K562 (cell line): ENCODE results near the gene MYO18B. TPM values are rescaled to one million over a fixed set of nuclear protein-coding genes. Genes with fewer than 3 reads are reported as not detected.

Source experiments
- ATF1 ChIP-seq, 2 experiments: fragments of 450-650 bp in 1 of 2; IDR thresholded peaks; 2 replicates each; pipeline ENCODE4 v1.6.1; 2016; ENCODE audit warnings: missing compliant biosample characterization in 1 of 2, missing genetic modification characterization in 1 of 2
- CBX5 ChIP-seq: IDR thresholded peaks from 2 replicates; pipeline ENCODE4 v1.6.1; 2014; ENCODE audit warnings: low read depth, borderline replicate concordance
- CHD4 ChIP-seq: fragments of 200-600 bp; sonication (generic); IDR thresholded peaks from 3 replicates; pipeline ENCODE4 v1.6.1; 2012; ENCODE audit warnings: low read depth, mild to moderate bottlenecking, mixed read lengths, low read length, inconsistent platforms; ENCODE audit not compliant: insufficient read depth, insufficient replicate concordance, poor library complexity, severe bottlenecking
- DPF2 ChIP-seq: fragments of 450-650 bp; IDR thresholded peaks from 2 replicates; pipeline ENCODE4 v1.6.1; 2016
- EP400 ChIP-seq: fragments of 450-650 bp; IDR thresholded peaks from 2 replicates; pipeline ENCODE4 v1.6.1; 2017; ENCODE audit warnings: antibody characterized with exemption, mild to moderate bottlenecking, moderate library complexity
- MTA2 ChIP-seq: fragments of 450-650 bp; IDR thresholded peaks from 2 replicates; pipeline ENCODE4 v1.6.1; 2016; ENCODE audit warnings: low read depth
- MTF1 ChIP-seq: fragments of 250-450 bp; sonication (Bioruptor Pico); IDR thresholded peaks from 2 replicates; pipeline ENCODE4 v1.9.0; 2021; ENCODE audit warnings: moderate library complexity, mild to moderate bottlenecking, inconsistent platforms, borderline replicate concordance
- NUFIP1 ChIP-seq: fragments of 450-650 bp; IDR thresholded peaks from 2 replicates; pipeline ENCODE4 v1.6.1; 2018; ENCODE audit not compliant: partially characterized antibody
- RCOR1 ChIP-seq, 2 experiments: IDR thresholded peaks; 2 replicates each; pipeline ENCODE4 v1.6.1; 2012; ENCODE audit warnings: low read depth in 2 of 2, low read length in 2 of 2, borderline replicate concordance in 1 of 2, improper control_type of control experiment in 1 of 2
- SIRT6 ChIP-seq: IDR thresholded peaks from one replicate; pipeline ENCODE4 v1.6.1; 2012; ENCODE audit warnings: low read depth, mild to moderate bottlenecking, control low read depth, inconsistent platforms, low read length, moderate library complexity
- SMARCC2 ChIP-seq: fragments of 450-650 bp; IDR thresholded peaks from 2 replicates; pipeline ENCODE4 v1.6.1; 2017; ENCODE audit warnings: antibody characterized with exemption, moderate library complexity, mild to moderate bottlenecking, low read depth
- ZNF311 ChIP-seq: fragments of 250-450 bp; sonication (Bioruptor Pico); IDR thresholded peaks from 2 replicates; pipeline ENCODE4 v1.4.0; 2020; ENCODE audit warnings: mild to moderate bottlenecking, moderate library complexity
- ZNF717 ChIP-seq: fragments of 250-450 bp; sonication (Bioruptor Pico); IDR thresholded peaks from 2 replicates; pipeline ENCODE4 v1.5.0; 2021
- ZNF830 ChIP-seq: fragments of 250-450 bp; sonication (Bioruptor Pico); IDR thresholded peaks from 2 replicates; pipeline ENCODE4 v1.5.0; 2021; ENCODE audit warnings: mild to moderate bottlenecking
- polyA plus RNA-seq, 8 experiments: library from polyadenylated mRNA; depleted of rRNA in 4 of 8; stranded (reverse) in 5 of 8; unstranded in 3 of 8; fragments of >200 nt; fragmentation: Nextera tagmentation in 2 of 8; fragmentation: Illumina TruSeq in 1 of 8; extraction: Ambion mirVana in 2 of 8; extraction: Trizol in 1 of 8; gene quantifications; 2 replicates each; pipeline versions ENCODE4 v1.2.1 to v1.2.3, GENCODE V29; 2011 to 2014; ENCODE audit warnings: inconsistent platforms in 1 of 8, missing spikeins in 1 of 8
- total RNA-seq, 7 experiments: library from RNA; depleted of rRNA in 6 of 7; stranded (reverse); fragments of >200 nt in 6 of 7; fragmentation: Illumina TruSeq in 2 of 7; extraction: Trizol in 2 of 7; gene quantifications; 2 replicates each; pipeline versions ENCODE4 v1.2.1 to v1.2.3, GENCODE V29; 2011 to 2021; ENCODE audit warnings: low replicate concordance in 1 of 7
- TF ChIP-seq, protein P1 (sequence below): sonication (generic); formaldehyde crosslinking; IDR thresholded peaks from 2 replicates; pipeline ENCODE4 v1.8.0; 2023; ENCODE audit warnings: mild to moderate bottlenecking, missing genetic modification reagents
- TF ChIP-seq, protein P2 (sequence below): fragments of 450-650 bp; IDR thresholded peaks from 2 replicates; pipeline ENCODE4 v1.6.1; 2016; ENCODE audit warnings: low read depth, mild to moderate bottlenecking, moderate library complexity
- TF ChIP-seq, protein P3 (sequence below): sonication (generic); formaldehyde crosslinking; IDR thresholded peaks from 2 replicates; pipeline ENCODE4 v1.8.0; 2022; ENCODE audit warnings: missing genetic modification reagents, mild to moderate bottlenecking, borderline replicate concordance
- TF ChIP-seq, protein P4 (sequence below): fragments of 450-650 bp; formaldehyde crosslinking; IDR thresholded peaks from 2 replicates; pipeline ENCODE4 v1.4.0; 2022; ENCODE audit warnings: mild to moderate bottlenecking, moderate library complexity

The MYO18B gene
- total and polyA plus RNA-seq, 9 of the 15 experiments (the other 6 are each of a cell fraction or from before 2014, with no cell fraction given), result 0.06 to 7.0 (median 4.3) TPM

DNA sequence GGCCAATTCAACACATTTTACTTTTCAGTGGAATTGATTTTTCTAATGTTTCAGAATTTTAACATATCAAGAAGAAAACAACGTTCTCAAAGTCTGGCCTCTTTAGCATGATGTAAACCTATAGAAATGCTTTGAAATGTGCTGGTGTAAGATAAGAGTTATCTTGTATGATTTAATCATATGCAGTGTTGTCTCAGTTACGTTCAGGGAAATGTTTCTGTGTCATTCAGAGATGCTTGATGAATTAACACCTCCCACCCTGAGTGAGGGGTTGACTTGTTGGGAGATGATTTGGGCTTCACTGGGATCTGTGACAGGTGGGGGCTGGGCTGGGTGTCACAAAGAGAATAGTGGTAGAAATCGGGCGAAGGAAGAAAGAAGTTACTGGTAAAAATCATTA is 15.7 kb upstream of the MYO18B start (continued):
- TF ChIP-seq, protein P1, sequence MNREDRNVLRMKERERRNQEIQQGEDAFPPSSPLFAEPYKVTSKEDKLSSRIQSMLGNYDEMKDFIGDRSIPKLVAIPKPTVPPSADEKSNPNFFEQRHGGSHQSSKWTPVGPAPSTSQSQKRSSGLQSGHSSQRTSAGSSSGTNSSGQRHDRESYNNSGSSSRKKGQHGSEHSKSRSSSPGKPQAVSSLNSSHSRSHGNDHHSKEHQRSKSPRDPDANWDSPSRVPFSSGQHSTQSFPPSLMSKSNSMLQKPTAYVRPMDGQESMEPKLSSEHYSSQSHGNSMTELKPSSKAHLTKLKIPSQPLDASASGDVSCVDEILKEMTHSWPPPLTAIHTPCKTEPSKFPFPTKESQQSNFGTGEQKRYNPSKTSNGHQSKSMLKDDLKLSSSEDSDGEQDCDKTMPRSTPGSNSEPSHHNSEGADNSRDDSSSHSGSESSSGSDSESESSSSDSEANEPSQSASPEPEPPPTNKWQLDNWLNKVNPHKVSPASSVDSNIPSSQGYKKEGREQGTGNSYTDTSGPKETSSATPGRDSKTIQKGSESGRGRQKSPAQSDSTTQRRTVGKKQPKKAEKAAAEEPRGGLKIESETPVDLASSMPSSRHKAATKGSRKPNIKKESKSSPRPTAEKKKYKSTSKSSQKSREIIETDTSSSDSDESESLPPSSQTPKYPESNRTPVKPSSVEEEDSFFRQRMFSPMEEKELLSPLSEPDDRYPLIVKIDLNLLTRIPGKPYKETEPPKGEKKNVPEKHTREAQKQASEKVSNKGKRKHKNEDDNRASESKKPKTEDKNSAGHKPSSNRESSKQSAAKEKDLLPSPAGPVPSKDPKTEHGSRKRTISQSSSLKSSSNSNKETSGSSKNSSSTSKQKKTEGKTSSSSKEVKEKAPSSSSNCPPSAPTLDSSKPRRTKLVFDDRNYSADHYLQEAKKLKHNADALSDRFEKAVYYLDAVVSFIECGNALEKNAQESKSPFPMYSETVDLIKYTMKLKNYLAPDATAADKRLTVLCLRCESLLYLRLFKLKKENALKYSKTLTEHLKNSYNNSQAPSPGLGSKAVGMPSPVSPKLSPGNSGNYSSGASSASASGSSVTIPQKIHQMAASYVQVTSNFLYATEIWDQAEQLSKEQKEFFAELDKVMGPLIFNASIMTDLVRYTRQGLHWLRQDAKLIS (CRISPR knock-in tag), result no peak
- TF ChIP-seq ZNF830 (CRISPR knock-in tag) (no peak), CBX5 (no peak), ATF1 (CRISPR knock-in tag; IDR thresholded peaks at IDR 0.05) (no peak), ATF1 (tag; IDR thresholded peaks at IDR 0.05) (0 out of 2 replicates have a peak, but pooled peaks have one; percentile 24), NUFIP1 (no peak), CHD4 (no peak), ZNF717 (CRISPR knock-in tag) (no peak), SIRT6 (no peak), MTA2 (peak; percentile 87), EP400 (peak; percentile 67), DPF2 (peak; percentile 94), ZNF311 (CRISPR knock-in tag) (no peak), RCOR1 (IDR thresholded peaks at IDR 0.05; ENCODE audit: borderline replicate concordance in 1 of 2, low read depth in 2 of 2, low read length in 2 of 2) (peak in 1 of 2 experiments; percentile 78; a peak in 2 of 4 replicates), MTF1 (CRISPR knock-in tag) (no peak), SMARCC2 (peak; percentile 78; the same call in 1 of the 2 replicates)
- TF ChIP-seq, protein P2, sequence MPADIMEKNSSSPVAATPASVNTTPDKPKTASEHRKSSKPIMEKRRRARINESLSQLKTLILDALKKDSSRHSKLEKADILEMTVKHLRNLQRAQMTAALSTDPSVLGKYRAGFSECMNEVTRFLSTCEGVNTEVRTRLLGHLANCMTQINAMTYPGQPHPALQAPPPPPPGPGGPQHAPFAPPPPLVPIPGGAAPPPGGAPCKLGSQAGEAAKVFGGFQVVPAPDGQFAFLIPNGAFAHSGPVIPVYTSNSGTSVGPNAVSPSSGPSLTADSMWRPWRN, result peak; percentile 27; the same call in 1 of the 2 replicates
- TF ChIP-seq, protein P3, sequence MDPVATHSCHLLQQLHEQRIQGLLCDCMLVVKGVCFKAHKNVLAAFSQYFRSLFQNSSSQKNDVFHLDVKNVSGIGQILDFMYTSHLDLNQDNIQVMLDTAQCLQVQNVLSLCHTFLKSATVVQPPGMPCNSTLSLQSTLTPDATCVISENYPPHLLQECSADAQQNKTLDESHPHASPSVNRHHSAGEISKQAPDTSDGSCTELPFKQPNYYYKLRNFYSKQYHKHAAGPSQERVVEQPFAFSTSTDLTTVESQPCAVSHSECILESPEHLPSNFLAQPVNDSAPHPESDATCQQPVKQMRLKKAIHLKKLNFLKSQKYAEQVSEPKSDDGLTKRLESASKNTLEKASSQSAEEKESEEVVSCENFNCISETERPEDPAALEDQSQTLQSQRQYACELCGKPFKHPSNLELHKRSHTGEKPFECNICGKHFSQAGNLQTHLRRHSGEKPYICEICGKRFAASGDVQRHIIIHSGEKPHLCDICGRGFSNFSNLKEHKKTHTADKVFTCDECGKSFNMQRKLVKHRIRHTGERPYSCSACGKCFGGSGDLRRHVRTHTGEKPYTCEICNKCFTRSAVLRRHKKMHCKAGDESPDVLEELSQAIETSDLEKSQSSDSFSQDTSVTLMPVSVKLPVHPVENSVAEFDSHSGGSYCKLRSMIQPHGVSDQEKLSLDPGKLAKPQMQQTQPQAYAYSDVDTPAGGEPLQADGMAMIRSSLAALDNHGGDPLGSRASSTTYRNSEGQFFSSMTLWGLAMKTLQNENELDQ (CRISPR knock-in tag), result no peak
- TF ChIP-seq, protein P4, sequence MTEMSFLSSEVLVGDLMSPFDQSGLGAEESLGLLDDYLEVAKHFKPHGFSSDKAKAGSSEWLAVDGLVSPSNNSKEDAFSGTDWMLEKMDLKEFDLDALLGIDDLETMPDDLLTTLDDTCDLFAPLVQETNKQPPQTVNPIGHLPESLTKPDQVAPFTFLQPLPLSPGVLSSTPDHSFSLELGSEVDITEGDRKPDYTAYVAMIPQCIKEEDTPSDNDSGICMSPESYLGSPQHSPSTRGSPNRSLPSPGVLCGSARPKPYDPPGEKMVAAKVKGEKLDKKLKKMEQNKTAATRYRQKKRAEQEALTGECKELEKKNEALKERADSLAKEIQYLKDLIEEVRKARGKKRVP (CRISPR knock-in tag), result peak; percentile 92
